GM21529 (cell line): ENCODE data around the gene TSHZ2.
"Not testable (repeated sequence)": the region's sequence is repeated elsewhere in the genome, so short reads cannot be mapped to it uniquely, and the experiment has no call there.

Experiments used
- ATAC-seq: cut with Tn5 transposase; IDR thresholded peaks from one replicate; pipeline ENCODE4 v1.9.1; 2021; ENCODE audit not compliant: unreplicated experiment

Gene TSHZ2

GRCh38 chr20:53428588-53428987 lies 456.4 kb downstream of the TSHZ2 start:
- no peak for ATAC-seq

GRCh38 chr20:53428996-53429395 lies 456.8 kb downstream of the TSHZ2 start:
- no peak for ATAC-seq

GRCh38 chr20:53434662-53435061 lies 462.5 kb downstream of the TSHZ2 start:
- ATAC-seq, result no peak

- ATAC-seq, result not testable (repeated sequence)
These were observed 464.8 kb downstream of the TSHZ2 start for GRCh38 chr20:53436927-53437326.

- ATAC-seq, result no peak
These were observed 466.2 kb downstream of the TSHZ2 start for GRCh38 chr20:53438368-53438767.

GRCh38 chr20:53439046-53439445 lies 466.9 kb downstream of the TSHZ2 start:
- ATAC-seq, result no peak

- ATAC-seq, result no peak
These were observed 467.5 kb downstream of the TSHZ2 start for GRCh38 chr20:53439616-53440015.

GRCh38 chr20:53444401-53445149 lies 472.4 kb downstream of the TSHZ2 start:
- ATAC-seq, result no peak

GRCh38 chr20:53445321-53445731 lies 473.2 kb downstream of the TSHZ2 start:
- no peak for ATAC-seq

GRCh38 chr20:53445932-53446331 lies 473.8 kb downstream of the TSHZ2 start:
- no peak for ATAC-seq

GRCh38 chr20:53447316-53447715 lies 475.2 kb downstream of the TSHZ2 start:
- ATAC-seq, result no peak

GRCh38 chr20:53448426-53448825 lies 476.3 kb downstream of the TSHZ2 start:
- no peak for ATAC-seq

- no peak for ATAC-seq
These were observed 476.7 kb downstream of the TSHZ2 start for GRCh38 chr20:53448875-53449274.

GRCh38 chr20:53453076-53453475 lies 480.9 kb downstream of the TSHZ2 start:
- no peak for ATAC-seq

- no peak for ATAC-seq
These were observed 482.6 kb downstream of the TSHZ2 start for GRCh38 chr20:53454675-53455276.

GRCh38 chr20:53463101-53463972 lies 491.2 kb downstream of the TSHZ2 start:
- no peak for ATAC-seq

- ATAC-seq, result no peak
These were observed 494.1 kb downstream of the TSHZ2 start for GRCh38 chr20:53466279-53466678.

GRCh38 chr20:53468587-53468986 lies 496.4 kb downstream of the TSHZ2 start:
- ATAC-seq, result no peak

GRCh38 chr20:53472859-53473258 lies 500.7 kb downstream of the TSHZ2 start:
- ATAC-seq, result not testable (repeated sequence)

GRCh38 chr20:53480913-53481312 lies 508.8 kb downstream of the TSHZ2 start:
- no peak for ATAC-seq

GRCh38 chr20:53487461-53488200 lies 515.5 kb downstream of the TSHZ2 start:
- no peak for ATAC-seq
